Adrenal gland (tissue), 12 donors: ENCODE measurements around the gene CNTNAP2. TPM values are rescaled to one million over a fixed set of nuclear protein-coding genes. Genes with fewer than 3 reads are reported as not detected.

Experiments
- DNase-seq, 7 donors: peaks; one replicate each; pipeline ENCODE4 v3.0.0-alpha.2; 2019 to 2020
- H3K27ac ChIP-seq, 5 donors: fragments of 200-600 bp; sonication (generic) in 4 of 5; 1 replicate in 3 of 5; 2 replicates in 2 of 5; pipeline versions ENCODE4 v1.5.1 to v1.8.0; 2016 to 2020; ENCODE audit warnings: mild to moderate bottlenecking in 1 of 5
- H3K27me3 ChIP-seq: fragments of 200-600 bp; 2 replicates; pipeline ENCODE4 v1.8.0; 2021
- H3K36me3 ChIP-seq, 2 donors: fragments of 200-600 bp; replicated peaks in 1 of 2; 1 replicate in 1 of 2; 2 replicates in 1 of 2; pipeline versions ENCODE4 v1.5.1 to v1.8.0; 2018 to 2022
- H3K4me1 ChIP-seq, 2 donors: fragments of 200-600 bp; replicated peaks in 1 of 2; 1 replicate in 1 of 2; 2 replicates in 1 of 2; pipeline versions ENCODE4 v1.5.1 to v1.8.0; 2018 to 2021
- H3K4me3 ChIP-seq, 4 donors: fragments of 200-600 bp; sonication (generic) in 3 of 4; one replicate each; pipeline ENCODE4 v1.5.1; 2016 to 2018
- H3K9me3 ChIP-seq, 3 donors: fragments of 200-600 bp; sonication (generic) in 1 of 3; replicated peaks in 1 of 3; 1 replicate in 2 of 3; 2 replicates in 1 of 3; pipeline versions ENCODE4 v1.5.1 to v1.8.0; 2016 to 2021
- CTCF ChIP-seq, 6 experiments: fragments of 450-650 bp in 4 of 6; fragments of 200-600 bp in 2 of 6; sonication (generic) in 1 of 6; IDR thresholded peaks; 1 replicate in 5 of 6; 2 replicates in 1 of 6; pipeline versions ENCODE4 v1.5.1 to v1.8.0; 2016 to 2021; ENCODE audit warnings: antibody characterized with exemption in 6 of 6, mild to moderate bottlenecking in 2 of 6, moderate library complexity in 1 of 6
- POLR2A ChIP-seq, 2 donors: fragments of 450-650 bp; IDR thresholded peaks; one replicate each; pipeline ENCODE4 v1.6.1; 2017; ENCODE audit warnings: antibody characterized with exemption in 2 of 2, mild to moderate bottlenecking in 2 of 2, moderate library complexity in 1 of 2
- WGBS, 4 donors: extraction: QIAGEN DNeasy Blood & Tissue Kit in 2 of 4; methylation state at CpG; one replicate each; pipeline versions ENCODE4 v1.1.5 to v1.1.7; 2013 to 2017; 5-methylcytosine and 5-hydroxymethylcytosine counted together
- intact Hi-C, 2 donors: fragments of 100-400 bp; cut with DNase I; formaldehyde crosslinking; loops; one replicate each; pipeline versions ENCODE4 v1.14.1 to v1.15.0; 2022 to 2023
- microRNA-seq, 3 donors: library from miRNA; unstranded; fragments of <30 nt; microRNA quantifications; one replicate each; pipeline ENCODE4, GENCODE V29; 2017 to 2020
- polyA plus RNA-seq, 3 donors: library from polyadenylated mRNA; stranded (reverse); fragments of 200-250 nt in 2 of 3; fragments of 350-450 nt in 1 of 3; fragmentation: Illumina TruSeq in 1 of 3; extraction: RNeasy Lipid Tissue Mini Kit (QIAGEN cat#74804) in 1 of 3; gene quantifications; one replicate each; pipeline ENCODE4 v1.2.3, GENCODE V29; 2013 to 2014
- small RNA-seq, 2 donors: library from RNA; depleted of rRNA; stranded (forward); fragments of <200 nt; gene quantifications; one replicate each; pipeline ENCODE3, GENCODE V24; 2016
- total RNA-seq, 9 donors: library from RNA; depleted of rRNA in 4 of 9; stranded (reverse); fragments of >200 nt in 4 of 9; fragments of 120-200 nt in 1 of 9; fragmentation: NEBNext Ultra II Directional in 1 of 9; extraction: Animal tissue kit (Norgen Biotek cat#: 25700) in 1 of 9; gene quantifications; one replicate each; pipeline versions ENCODE4 v1.1.0 to v1.2.4, GENCODE V29; 2013 to 2023
- donor health status: healthy with polysubstance abuse.
- donor health status: Bipolar disorder and iron deficiency.
- donor health status: DM: yes; HTN: yes; CAD: no.
- donor health status: DM: no; HTN: no; CAD: no.
- donor health status: DM: no; HTN: no; CAD: no.
- donor health status: DM: yes; HTN: yes; CAD: no.

The CNTNAP2 gene
- total and polyA plus RNA-seq, 12 donors, result 0.14 to 6.3 (median 1.8) TPM; not detected in 2

DNA sequence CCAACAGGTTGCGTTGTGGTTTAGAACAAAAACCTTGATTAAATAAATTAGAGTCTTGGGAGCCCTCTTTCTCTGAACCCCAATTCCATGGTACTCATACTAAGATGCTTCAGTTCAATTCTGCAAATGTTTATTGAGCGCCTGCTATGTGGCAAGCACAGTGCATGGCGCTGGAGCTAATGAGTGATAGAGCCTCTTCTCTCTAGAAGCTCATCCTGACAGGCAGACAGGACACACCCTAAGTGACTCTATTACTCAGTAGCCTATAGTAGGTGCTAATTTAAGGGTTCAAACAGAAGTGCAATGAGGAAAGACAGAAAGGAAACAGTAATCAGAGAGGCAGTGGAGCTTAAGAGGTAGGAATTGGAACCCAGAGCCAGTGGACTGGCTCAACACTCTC lies 2349.5 kb downstream of the CNTNAP2 start:
- H3K4me3 ChIP-seq, result no peak overlapping the region
- DNase-seq, result no peak
- intact Hi-C loops, result no loop called here
- H3K9me3 ChIP-seq, result no peaks in the 10 kb centered on the region
- H3K27ac ChIP-seq, result no peak overlapping the region
- TF ChIP-seq POLR2A (IDR thresholded peaks at IDR 0.05), result no peak
- no peak for TF ChIP-seq CTCF (IDR thresholded peaks at IDR 0.05)
- WGBS, 4 donors, result 83 to 90% (median 85%) methylated on average over 3 of the region's 3 CpGs
- H3K4me1 ChIP-seq, result no peaks in the 10 kb centered on the region
- H3K27me3 ChIP-seq, result no peaks in the 10 kb centered on the region
- no peaks in the 10 kb centered on the region for H3K36me3 ChIP-seq

GRCh38 chr7:148468700-148469098 lies 2352.1 kb downstream of the CNTNAP2 start:
- 86 to 91% (median 89%) methylated on average over 7 of the region's 7 CpGs for WGBS, 4 donors
- H3K36me3 ChIP-seq, result no peaks in the 10 kb centered on the region
- no peak overlapping the region for H3K27ac ChIP-seq
- H3K9me3 ChIP-seq, result no peaks in the 10 kb centered on the region
- H3K27me3 ChIP-seq, result peaks cover 4% of the 10 kb centered on the region
- H3K4me3 ChIP-seq, result no peak overlapping the region
- TF ChIP-seq POLR2A (IDR thresholded peaks at IDR 0.05), result no peak
- no peak for TF ChIP-seq CTCF (IDR thresholded peaks at IDR 0.05)
- intact Hi-C loops, result no loop called here
- DNase-seq, result no peak
- no peaks in the 10 kb centered on the region for H3K4me1 ChIP-seq

Small RNA genes within 50 kb of the gene (microRNA-seq; reads per million reads assigned to microRNA genes)
- 0 reads per million in 3 donors for gene MIR548F4

Small RNA genes within 50 kb of the gene (small RNA-seq; reads per million reads assigned to genes)
- gene AC005518.2 (0 reads per million in 2 donors), gene MIR548F4 (0 reads per million in 2 donors), gene RANP2 (0 reads per million in 2 donors), gene RF00012 (0 reads per million in 2 donors), gene RF00019 (0 reads per million in 2 donors), gene RF02271 (0 reads per million in 2 donors), gene RN7SL456P (0 reads per million in 2 donors), gene RN7SL72P (0 reads per million in 2 donors), gene RNA5SP249 (0 reads per million in 2 donors), gene RNU6-1184P (0 reads per million in 2 donors)
